ENCODE measurements around the gene SLC25A47.
A peak's percentile ranks its signal among the peaks of the same experiment; 100 is the strongest.
"Not testable (repeated sequence)": the region's sequence is repeated elsewhere in the genome, so short reads cannot be mapped to it uniquely, and the experiment has no call there.

SLC25A47 gene

DNA sequence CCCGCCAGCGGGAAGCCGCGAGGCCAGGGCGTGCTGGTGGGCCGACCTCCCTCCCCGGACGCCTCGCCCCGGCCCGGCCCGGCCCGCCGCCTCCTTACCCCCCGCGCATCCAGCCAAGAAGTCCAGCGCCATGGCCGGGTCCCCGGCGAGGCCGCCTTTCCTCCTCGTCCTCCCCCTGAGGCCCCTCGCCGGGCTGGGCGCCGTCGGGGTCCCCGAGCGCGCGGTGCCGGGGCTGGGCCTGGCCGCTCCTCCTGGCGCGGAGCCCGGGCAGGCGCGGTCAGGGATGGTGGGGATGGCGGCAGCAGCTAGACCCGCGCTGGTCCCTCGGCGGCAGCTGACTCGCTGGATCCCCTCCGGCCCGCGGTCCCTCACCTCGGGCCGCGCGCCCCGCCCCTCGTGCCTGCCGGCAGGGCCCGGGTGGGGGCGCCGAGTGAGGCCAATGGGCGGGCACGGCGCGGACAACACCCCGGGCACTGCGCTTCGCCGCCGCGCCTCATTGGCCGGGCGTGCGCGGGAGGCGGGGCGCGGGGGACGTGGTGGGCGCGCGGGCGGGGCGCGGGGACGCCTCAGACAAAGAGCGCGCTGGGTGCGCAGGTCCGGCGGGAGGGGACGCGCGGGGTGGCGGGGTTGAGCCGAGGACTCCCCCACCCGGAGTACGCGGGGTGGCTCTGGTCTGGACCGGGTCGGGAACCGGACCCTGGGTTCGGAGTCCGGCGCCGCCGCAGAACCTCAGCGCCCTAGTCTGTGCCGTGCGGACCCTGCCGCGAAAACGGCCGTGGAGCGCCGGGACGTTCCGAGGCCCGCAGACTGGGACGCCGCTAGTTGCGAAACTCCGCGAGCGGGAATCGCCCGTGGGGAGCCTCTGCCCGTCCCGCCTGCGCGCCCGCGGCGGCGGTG lies 16.8 kb upstream of the SLC25A47 start, which contains the start of gene SLC25A29:
Gene SLC25A29 (minus strand): TSS at position 344 of the 897 bp plus-strand sequence. CDS start 212 bp downstream, at position 132.
- DNase-seq, result peak; percentile 82

DNA sequence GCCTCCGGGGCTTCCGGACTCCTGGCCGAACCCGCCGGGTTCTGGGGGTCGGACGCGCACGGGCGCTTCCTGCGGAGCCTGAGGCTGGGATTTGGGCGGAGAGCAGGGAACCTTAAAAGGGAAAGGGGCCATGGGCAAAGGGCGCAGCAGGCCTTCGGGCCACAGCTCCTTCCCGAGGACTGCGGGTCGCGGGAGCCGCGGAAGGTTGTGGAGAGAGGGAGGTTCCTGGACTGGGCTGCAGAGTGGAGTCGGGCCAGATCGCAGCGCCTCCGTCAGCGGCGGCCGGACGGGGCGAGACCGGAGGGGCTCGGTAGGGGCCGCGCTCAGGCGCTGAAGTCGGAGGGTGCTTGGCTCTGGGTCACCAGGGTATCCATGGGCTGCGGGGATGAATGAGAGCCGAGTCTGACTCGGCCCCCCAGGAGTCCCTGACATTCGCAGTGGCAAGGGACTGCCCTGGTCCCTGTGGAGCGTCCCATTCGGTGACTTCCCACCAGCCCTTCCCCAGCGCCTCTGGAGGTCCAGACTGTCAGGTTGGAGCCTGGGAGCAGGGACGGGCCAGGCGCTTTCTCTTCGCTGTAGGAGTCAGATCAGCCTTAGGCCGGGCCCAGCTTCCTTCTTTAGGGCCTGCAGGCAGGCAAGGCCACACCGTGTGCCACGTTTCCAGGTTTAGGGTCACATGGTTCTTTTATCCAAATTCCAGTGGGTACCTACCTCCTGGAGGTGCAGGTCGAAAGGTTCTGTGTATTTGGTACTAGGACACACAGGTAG lies 16.0 kb upstream of the SLC25A47 start:
- DNase-seq, result no peak

DNA sequence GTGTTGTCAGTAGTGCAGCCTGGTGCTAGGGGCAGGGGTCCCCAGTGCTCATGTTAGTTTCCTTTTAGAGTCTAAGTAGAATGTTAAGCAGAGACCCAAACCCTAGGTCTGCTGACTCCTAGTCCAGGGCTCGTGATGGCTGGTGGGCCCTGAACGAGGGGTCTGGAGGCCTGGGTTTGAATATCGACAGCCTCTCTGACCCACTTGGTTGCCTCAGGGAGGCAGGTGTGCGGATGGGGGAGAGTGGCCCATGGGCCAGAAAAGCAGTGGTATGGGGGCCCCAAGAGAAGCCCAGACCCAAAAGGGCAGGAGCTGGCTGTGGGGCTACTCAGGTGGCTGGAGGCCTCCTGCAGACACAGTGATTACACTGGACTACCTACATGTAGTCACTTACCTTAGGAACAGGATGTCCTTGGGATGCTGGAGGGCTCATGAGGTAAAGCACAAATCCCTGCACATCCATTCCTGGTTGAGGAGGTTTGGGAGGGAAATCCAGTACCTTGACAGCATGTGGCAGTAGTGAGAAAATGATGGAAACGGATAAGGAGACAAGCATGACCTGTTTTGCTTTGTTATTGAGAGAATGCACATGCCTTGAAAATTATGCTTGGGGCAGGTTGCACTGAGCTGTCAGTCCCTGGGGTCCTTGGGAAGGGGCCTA lies 15.2 kb upstream of the SLC25A47 start:
- no peak for DNase-seq

DNA sequence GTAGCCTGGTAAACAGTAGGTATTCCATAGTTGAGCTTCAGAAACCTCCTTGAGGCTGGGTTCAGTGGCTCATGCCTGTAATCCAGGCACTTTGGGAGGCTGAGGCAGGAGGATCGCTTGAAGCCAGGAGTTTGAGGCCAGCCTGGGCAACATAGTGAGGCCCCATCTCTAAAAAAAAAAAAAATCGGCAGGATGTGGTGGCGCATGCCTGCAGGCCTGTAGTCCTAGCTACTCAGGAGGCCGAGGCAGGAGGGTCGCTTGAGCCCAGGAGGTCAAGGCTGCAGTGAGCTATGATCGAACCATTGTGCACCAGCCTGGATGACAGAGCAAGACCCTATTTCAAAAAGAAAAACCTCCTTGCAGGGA lies 14.7 kb upstream of the SLC25A47 start:
- not testable (repeated sequence) for DNase-seq

DNA sequence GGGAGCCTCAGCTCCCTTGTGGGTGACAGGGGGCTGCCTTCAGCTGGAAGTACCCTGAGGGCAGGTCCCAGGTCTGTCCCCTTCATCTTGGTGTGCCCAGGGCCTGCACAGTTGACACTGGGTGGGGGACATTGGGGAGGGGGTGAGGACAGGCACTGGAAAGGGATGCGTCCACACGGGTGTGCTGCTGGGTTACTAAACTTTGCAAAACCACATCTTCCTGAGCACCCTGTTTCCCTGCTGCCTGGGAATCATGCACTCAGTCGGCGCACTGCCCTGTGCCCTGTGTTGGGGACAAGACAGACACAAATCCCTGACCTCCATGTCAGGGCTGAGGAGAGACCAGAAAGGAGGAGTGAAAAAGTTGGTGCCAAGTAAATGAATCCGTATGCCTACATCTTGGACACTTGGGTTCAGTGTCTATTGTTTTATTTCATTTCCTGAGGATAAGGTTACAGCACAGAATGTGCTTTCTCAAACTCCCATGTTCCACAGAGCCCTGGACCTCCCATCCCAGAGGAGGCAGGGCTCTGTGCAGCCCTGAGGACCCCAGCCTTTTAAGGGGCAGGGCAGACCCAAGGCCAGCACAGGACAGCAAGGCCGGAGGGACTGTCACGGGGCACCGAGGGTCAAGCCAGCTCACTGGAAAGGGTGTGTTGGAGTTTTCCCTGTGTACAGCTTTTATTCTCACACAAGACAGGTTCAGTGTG lies 14.0 kb upstream of the SLC25A47 start:
- DNase-seq, result no peak

DNA sequence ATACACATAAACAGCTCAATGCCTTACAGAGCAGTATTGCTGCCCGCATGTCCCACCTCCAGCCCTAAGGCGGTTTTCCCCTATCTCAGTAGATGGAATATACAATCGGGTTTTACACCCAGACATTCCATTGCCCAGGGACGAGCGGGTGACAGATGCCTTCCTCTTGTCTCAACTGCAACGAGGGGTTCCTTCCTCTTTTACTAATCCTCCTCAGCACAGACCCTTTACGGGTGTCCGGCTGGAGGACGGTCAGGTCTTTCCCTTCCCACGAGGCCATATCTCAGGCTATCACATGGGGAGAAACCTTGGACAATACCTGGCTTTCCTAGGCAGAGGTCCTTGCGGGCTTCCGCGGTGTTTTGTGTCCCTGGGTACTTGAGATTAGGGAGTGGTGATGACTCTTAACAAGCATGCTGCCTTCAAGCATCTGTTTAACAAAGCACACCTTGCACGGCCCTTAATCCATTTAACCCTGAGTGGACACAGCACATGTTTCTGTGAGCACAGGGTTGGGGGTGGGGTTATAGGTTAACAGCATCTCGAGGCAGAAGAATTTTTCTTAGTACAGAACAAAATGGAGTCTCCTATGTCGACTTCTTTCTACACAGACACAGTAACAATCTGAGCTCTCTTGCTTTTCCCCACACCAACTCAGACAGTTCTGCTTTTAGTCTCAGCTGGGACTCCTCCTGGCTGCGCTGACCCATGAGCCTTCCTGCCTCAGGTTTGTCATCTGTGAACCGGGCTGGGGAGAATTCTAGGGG lies 10.8 kb upstream of the SLC25A47 start:
- not testable (repeated sequence) for DNase-seq

DNA sequence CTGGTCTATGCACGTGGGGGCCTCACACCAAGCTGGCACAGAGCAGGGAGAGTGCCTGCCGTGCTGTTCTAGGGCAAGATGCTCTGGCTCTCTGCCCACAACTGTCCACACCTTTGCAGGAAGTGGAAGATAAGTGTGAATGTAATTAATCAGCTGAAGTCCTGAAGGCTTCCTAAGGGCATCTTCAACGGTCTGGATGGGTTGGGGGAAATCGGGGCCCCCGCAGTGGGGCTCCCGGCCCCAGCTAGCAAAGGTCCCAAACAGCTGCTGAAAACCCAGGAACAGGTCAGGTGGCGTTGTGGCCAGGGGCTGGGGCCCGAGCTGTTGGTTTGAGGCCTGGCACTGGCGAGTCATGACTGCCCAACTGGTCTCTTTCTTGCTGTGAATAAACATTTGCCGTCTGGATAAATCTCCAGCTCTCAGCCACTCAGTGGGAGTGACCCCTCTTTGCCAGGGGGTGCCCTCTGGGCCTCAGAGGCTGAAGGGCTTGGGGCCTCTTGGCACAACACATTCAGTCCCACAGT lies 10.2 kb upstream of the SLC25A47 start:
- DNase-seq, result no peak

DNA sequence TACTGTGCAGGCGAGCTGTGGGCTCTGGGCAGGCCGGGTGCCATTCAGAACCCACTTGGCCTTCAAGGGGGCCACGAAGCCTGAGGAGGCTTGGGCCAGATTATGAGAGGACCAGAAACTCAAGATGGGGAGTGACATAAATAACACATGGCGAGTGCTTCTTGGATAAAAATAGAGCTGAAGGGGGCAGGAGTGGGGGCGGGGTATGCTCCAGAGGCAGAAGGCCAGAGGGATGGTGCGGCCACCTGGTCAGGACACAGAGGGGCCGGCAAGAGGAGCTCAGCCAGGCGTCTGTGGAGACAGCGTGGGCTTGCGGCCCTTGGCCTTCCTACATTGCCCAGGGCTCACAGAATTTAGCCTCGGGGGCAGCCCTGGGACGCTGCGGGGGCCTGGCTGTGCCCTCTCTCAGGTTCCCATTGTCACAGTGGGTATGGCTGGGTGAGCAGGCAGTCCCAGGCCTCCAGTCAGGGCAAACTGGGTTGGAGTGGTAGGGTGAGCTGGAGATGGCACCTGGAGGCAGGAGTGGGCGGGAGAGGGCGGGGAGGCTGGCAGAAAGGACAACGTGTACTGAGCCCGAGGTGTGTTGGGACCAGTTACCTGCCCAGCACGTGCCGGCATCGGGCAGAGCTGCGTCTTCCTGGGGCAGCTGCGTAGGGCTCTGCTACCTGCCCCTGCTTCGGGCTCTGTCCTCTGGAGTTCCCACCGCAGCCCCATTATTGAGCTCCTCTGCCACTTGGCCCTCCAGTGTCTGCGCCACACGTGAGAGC lies 9.5 kb upstream of the SLC25A47 start:
- DNase-seq, result no peak

DNA sequence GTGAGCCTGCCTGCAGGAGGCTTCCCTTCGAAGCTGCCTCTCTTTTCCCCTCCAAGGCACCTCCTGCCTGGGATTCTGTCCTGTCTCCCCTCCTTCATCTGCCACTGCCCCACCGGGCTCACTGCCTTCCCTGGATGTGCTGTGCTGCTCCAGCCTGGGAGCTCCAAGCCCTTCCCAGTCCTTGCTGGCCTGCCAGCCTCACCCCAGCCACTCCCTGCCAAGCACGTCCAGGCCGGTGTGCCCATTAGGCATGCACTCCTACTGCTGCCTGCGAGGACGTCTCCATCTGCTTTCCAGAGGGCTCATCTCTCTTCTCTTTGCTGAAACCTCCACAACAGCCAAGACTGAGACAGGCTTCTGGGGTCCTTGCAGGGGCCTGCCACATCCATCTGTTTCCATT lies 8.4 kb upstream of the SLC25A47 start:
- DNase-seq, result no peak

DNA sequence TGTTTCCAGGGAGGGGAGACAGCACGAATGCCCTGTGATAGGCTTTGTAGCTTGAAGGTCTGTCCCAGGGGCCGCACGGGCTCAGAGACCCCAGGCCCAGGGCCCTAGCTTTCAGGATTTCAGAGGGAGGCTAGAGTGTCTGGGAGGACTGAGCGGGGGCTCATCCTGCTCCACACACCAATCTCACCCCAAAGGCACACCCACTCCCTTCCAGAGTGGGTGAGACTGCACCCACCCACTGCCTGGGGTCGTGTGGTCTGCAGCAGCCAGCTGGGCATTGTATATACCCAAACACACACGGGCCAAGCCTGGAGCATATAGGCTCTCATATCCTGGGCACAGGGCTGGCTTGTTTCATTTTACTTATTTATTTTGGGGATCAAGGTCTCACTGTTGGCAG lies 5.8 kb upstream of the SLC25A47 start:
- no peak for DNase-seq

DNA sequence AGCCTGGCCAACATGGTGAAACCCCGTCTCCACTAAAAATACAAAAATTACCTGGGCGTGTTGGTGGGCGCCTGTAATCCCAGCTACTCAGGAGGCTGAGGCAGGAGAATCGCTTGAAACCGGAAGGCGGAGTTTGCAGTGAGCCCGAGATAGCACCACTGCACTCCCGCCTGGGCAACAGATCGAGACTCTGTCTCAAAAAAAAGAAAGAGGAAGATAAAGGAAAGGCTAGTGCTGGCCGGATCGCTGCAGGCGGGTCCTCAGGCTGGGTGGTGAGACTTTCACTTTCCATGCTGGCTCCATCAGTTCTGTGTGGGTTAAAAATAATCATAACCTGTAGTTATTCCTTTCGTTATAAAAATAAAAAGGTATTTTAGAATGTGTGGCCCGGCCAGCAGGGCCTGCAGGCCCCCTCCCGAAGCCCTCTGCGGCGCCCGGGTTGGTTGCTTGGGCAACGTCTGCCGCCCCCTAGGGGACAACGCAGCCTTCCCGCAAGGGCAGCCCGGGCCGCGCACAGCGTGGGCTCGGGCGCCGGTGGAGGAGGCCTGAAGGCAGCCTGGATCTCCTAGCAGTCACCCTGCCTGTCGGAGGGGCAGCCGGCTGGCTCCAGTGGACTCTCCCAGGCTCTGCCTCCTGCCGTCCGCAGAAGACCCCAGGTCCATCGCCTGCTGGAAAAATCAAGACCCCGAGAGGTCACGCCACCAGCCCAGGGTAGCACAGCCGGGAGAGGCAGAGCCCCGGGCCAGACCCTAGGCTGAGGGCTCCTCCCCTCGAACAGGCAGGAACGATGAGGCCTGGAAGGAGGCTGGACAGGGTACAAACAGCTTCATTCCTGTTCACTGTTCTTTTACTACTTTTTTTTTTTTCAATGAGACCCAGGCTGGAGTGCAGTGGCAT lies 5.0 kb upstream of the SLC25A47 start:
- DNase-seq, result peak; percentile 77

DNA sequence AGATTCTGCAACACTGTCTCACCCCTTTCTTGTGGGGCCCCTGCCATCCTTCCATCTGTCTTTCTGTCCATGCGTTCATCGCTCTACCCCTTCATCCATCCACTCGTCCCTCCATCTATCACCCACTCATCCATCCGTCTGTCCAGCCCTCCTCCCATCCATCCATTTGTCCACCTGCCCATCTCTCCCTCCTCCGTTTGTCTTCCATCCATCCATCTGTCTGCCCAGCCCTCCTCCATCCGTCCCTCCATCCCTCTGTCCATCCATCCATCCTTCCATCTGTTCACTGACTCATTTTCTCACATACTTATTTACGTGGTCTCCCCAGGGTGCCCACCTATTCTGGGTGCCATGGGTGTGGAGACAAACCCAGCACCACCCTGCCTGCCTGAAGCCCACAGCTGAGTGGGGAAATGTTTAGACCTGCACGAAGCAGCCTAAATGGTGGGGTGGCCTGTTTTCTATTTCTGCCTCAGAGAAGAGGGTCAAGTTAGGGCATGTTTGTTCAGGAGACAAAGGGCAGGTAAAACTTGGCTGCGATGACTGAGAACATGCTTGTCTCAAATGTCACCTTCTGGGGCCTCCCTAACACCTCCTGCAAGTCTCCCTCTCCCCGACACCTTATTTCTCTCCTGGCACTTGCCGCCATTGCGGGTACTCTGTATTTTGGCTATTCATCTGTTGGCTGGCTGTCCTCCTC lies 2.8 kb upstream of the SLC25A47 start:
- no peak for DNase-seq

DNA sequence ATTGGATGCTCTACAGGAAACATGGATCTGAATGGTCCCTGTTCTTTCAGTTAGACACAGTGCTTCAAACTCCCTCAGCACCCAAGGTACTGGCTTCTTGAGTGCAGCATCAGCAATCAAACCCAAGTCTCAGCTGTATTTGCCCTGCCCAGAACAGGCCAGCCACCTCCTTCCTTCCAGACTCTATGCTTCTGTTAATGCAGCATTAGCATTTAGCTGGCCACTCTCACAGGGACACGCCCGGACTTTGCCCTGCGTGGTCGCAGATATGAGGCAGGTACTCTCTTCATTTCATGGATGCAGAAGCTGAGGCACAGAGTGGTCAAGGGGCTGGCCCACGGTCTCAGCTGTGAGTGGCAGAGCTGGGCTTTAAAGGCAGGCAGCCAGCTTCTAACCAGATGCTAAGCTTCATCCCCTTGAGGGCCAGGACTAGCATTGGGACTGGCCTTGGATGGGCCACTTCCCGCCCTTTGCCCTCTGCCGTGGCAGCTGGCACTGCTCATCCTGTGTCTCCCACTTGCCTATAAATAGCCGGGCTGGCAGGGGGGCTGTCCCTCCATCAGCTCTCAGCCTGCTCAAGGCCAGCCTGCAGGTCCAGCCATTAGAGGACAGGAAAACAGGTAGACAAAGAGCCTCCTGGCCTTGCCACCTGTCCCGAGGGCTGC lies 1.5 kb upstream of the SLC25A47 start:
- DNase-seq, result no peak

DNA sequence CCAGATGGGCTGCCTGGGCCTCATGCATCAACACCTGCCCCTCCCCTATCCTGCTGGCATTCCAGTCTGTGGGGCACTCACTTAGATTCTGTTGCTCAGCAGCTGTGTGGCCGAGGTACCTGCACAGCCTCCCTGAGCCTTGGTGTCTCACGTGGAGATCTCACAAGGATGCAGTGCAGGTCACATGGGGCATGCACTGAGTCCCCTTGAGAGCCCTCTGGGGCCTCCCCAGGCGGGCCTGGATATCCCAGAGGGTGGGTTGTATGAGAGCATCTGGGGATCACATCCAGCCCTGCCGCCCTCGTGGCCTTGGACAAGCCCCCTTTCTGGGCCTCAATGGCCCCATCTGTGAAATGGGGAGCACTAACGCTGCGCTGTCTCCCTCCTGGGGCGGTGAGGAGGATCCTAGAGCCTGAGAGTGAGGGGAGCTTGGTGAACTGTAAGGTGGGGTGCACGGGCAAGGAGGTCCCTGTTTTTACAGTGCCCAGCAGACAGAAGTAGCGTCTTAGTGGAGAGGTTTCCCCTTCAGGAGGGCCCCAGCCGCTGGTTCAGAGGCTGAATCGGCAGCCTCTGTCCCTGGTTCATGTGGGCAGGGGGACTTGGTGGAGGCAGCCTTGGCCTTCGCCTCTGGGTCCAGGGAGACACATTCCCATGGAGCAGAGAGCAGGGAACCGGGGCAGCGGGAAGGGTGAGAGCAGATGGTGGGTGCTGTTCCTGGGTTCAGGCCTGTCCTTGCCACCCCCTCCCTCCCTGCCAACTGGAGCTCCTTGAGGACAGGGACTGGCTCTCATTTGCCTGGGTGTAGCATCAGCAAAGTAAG lies 791 bp upstream of the SLC25A47 start:
- no peak for DNase-seq

DNA sequence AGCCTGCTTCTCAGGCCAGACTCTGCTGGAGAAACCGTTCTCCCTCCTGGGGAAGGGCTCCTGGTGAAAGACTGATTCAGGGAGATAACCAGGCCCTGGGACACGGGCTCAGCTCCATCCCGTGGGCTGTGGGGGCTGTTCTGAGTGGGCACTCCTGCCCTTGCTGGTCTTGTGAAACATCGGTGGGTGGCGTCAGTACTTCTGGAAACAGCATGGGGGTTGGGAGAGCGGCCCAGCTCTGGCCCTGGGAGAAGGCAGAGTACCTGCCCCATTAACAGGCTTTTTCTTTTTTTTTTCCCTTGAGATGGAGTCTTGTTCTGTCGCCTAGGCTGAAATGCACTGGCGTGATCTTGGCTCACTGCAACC lies 786 bp downstream of the SLC25A47 start:
- no peak for DNase-seq

DNA sequence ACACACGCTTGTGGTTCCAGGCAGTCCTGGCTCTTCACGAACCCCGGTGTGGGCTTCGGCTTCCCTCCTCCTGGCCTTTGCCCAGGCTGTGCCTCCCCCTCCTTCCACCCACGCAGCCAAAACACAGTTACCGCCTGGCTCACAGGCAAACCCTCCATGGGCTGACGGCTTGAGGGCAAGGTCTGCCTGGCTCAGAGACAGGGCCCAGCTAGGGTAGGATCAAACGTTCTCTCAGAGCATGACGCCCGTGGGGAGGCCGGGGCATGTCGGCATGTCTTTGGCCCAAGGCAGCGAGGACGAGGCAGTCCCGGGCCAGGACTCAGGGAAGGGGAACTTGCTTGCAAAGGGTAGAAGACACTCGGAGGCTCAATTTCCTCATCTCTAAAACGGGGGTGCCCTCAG lies 2.1 kb downstream of the SLC25A47 start:
- no peak for DNase-seq

DNA sequence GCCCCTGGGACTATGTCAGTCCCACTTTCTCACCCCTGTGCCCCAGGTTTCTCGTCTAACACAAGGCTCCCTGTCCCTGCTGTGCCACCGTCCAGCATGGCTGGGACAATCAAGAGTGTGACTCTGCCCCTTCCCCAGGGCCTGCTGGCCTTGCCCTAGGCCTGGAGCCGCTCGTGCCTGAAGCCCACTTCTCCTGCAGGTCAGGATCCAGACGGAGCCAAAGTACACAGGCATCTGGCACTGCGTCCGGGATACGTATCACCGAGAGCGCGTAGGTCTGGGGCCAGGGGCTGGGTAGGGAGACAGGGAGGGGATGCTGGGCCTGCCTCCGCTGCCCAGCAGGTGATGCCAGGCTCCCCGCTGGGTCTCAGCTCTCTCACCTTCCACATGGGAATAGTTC lies 2.8 kb downstream of the SLC25A47 start:
- DNase-seq, result no peak

DNA sequence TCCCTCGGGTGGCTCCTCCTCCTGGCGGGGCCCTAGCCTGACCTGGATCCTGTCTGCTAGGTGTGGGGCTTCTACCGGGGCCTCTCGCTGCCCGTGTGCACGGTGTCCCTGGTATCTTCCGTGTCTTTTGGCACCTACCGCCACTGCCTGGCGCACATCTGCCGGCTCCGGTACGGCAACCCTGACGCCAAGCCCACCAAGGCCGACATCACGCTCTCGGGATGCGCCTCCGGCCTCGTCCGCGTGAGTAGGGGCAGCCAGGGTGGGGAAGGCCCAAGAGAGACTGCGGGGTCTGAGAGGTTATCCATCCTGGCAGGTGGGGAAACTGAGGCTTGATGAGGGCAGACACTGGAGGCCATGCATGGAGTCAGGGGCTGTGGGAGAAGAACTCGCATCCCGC lies 4.0 kb downstream of the SLC25A47 start:
- DNase-seq, result no peak
